GM23338 (cell line): ENCODE data around the gene NCS1. TPM values are rescaled to one million over a fixed set of nuclear protein-coding genes. Genes with fewer than 3 reads are reported as not detected.

Experiments used
- ATAC-seq: fragments of 200-7000 bp; cut with Tn5 transposase; 3 replicates; pipeline ENCODE4 v1.9.1; 2020
- DNase-seq: peaks from one replicate; pipeline ENCODE4 v3.0.0-alpha.2; 2015; ENCODE audit warnings: low spot score
- H2AFZ ChIP-seq: fragments of 200-600 bp; sonication (generic); 2 replicates; pipeline ENCODE4 v1.8.0; 2016; ENCODE audit warnings: antibody characterized with exemption, mild to moderate bottlenecking, moderate library complexity
- H3F3A ChIP-seq: fragments of 200-600 bp; sonication (generic); replicated peaks from 2 replicates; pipeline ENCODE4 v1.8.0; 2017; ENCODE audit warnings: antibody characterized with exemption, mixed run types, low read depth
- H3K27ac ChIP-seq: fragments of 200-600 bp; sonication (generic); 2 replicates; pipeline ENCODE4 v1.6.1; 2016; ENCODE audit warnings: low read depth
- H3K27me3 ChIP-seq: fragments of 200-600 bp; sonication (generic); 2 replicates; pipeline ENCODE4 v1.8.0; 2016; ENCODE audit warnings: mild to moderate bottlenecking, mixed run types, moderate library complexity; ENCODE audit not compliant: insufficient read depth
- H3K36me3 ChIP-seq: fragments of 200-600 bp; sonication (generic); 2 replicates; pipeline ENCODE4 v1.8.0; 2016; ENCODE audit warnings: mild to moderate bottlenecking; ENCODE audit not compliant: insufficient read depth
- H3K4me1 ChIP-seq: fragments of 200-600 bp; sonication (generic); 2 replicates; pipeline ENCODE4 v1.8.0; 2016; ENCODE audit warnings: mild to moderate bottlenecking, moderate library complexity; ENCODE audit not compliant: insufficient read depth
- H3K4me2 ChIP-seq: fragments of 200-600 bp; sonication (generic); 2 replicates; pipeline ENCODE4 v1.7.1; 2017; ENCODE audit warnings: mixed run types
- H3K4me3 ChIP-seq: fragments of 200-600 bp; sonication (generic); 2 replicates; pipeline ENCODE4 v1.6.1; 2016; ENCODE audit warnings: mixed run types
- H3K79me2 ChIP-seq: fragments of 200-600 bp; sonication (generic); replicated peaks from 2 replicates; pipeline ENCODE4 v1.8.0; 2017; ENCODE audit warnings: mild to moderate bottlenecking; ENCODE audit not compliant: insufficient read depth
- H3K9me2 ChIP-seq: fragments of 200-600 bp; sonication (generic); 2 replicates; pipeline ENCODE4 v1.8.0; 2017; ENCODE audit not compliant: insufficient read depth
- H4K20me1 ChIP-seq: fragments of 200-600 bp; sonication (generic); replicated peaks from 2 replicates; pipeline ENCODE4 v1.8.0; 2017; ENCODE audit warnings: mild to moderate bottlenecking; ENCODE audit not compliant: insufficient read depth
- H3K27ac Mint-ChIP-seq: 2 replicates; pipeline ENCODE4 v1.8.0; 2020; ENCODE audit warnings: inconsistent platforms, mild to moderate bottlenecking, moderate library complexity, mixed read lengths
- H3K27me3 Mint-ChIP-seq: 3 replicates; pipeline ENCODE4 v1.8.0; 2022; ENCODE audit warnings: low read depth, mild to moderate bottlenecking, moderate library complexity, mixed read lengths, inconsistent platforms; ENCODE audit not compliant: insufficient read depth, poor library complexity
- H3K36me3 Mint-ChIP-seq: 3 replicates; pipeline ENCODE4 v1.8.0; 2021; ENCODE audit warnings: low read depth, mild to moderate bottlenecking, inconsistent platforms, moderate library complexity, mixed read lengths
- H3K4me1 Mint-ChIP-seq: 3 replicates; pipeline ENCODE4 v1.8.0; 2020; ENCODE audit warnings: mild to moderate bottlenecking, inconsistent platforms, mixed read lengths
- H3K4me3 Mint-ChIP-seq: 3 replicates; pipeline ENCODE4 v1.8.0; 2021; ENCODE audit warnings: moderate library complexity, mild to moderate bottlenecking, inconsistent platforms, mixed read lengths
- H3K9me3 Mint-ChIP-seq: 3 replicates; pipeline ENCODE4 v1.8.0; 2020; ENCODE audit warnings: moderate library complexity, mild to moderate bottlenecking, inconsistent platforms, mixed read lengths
- EZH2 ChIP-seq: fragments of 200-600 bp; sonication (generic); IDR thresholded peaks from one replicate; pipeline ENCODE4 v1.8.0; 2017; ENCODE audit warnings: antibody characterized with exemption, mild to moderate bottlenecking, low read depth; ENCODE audit not compliant: unreplicated experiment
- EZH2phosphoT487 ChIP-seq: fragments of 200-600 bp; sonication (generic); IDR thresholded peaks from one replicate; pipeline ENCODE4 v1.8.1; 2018; ENCODE audit warnings: antibody characterized with exemption; ENCODE audit not compliant: unreplicated experiment
- JUNB ChIP-seq: IDR thresholded peaks from one replicate; pipeline ENCODE4 v1.6.1; 2016; ENCODE audit warnings: antibody characterized with exemption; ENCODE audit not compliant: unreplicated experiment
- NANOG ChIP-seq: IDR thresholded peaks from 2 replicates; pipeline ENCODE4 v1.6.1; 2016; ENCODE audit warnings: antibody characterized with exemption, borderline replicate concordance
- POLR2AphosphoS5 ChIP-seq: IDR thresholded peaks from 2 replicates; pipeline ENCODE4 v1.6.1; 2016; ENCODE audit warnings: antibody characterized with exemption, low read depth
- STAT1 ChIP-seq: IDR thresholded peaks from one replicate; pipeline ENCODE4 v1.6.1; 2016; ENCODE audit warnings: antibody characterized with exemption; ENCODE audit not compliant: unreplicated experiment
- ZNF114 ChIP-seq: fragments of 250-450 bp; sonication (Bioruptor Pico); IDR thresholded peaks from 2 replicates; pipeline ENCODE4 v1.5.0; 2020; ENCODE audit warnings: mild to moderate bottlenecking, moderate library complexity
- polyA plus RNA-seq: library from polyadenylated mRNA; unstranded; fragments of >200 nt; fragmentation: Nextera tagmentation; extraction: Ambion mirVana; gene quantifications from 2 replicates; pipeline ENCODE4 v1.2.1, GENCODE V29; 2016
- total RNA-seq: library from RNA; depleted of rRNA; stranded (reverse); fragments of >200 nt; shearing (Covaris generic); gene quantifications from 2 replicates; pipeline ENCODE4 v1.2.3, GENCODE V29; 2014
- TF ChIP-seq, protein P1 (sequence below): IDR thresholded peaks from 2 replicates; pipeline ENCODE4 v1.6.1; 2016; ENCODE audit warnings: antibody characterized with exemption
- TF ChIP-seq, protein P2 (sequence below): IDR thresholded peaks from one replicate; pipeline ENCODE4 v1.6.1; 2018; ENCODE audit warnings: antibody characterized with exemption; ENCODE audit not compliant: unreplicated experiment

NCS1 gene
- total and polyA plus RNA-seq, 2 experiments from 2014 or later = 8.2 to 34.3 TPM

DNA sequence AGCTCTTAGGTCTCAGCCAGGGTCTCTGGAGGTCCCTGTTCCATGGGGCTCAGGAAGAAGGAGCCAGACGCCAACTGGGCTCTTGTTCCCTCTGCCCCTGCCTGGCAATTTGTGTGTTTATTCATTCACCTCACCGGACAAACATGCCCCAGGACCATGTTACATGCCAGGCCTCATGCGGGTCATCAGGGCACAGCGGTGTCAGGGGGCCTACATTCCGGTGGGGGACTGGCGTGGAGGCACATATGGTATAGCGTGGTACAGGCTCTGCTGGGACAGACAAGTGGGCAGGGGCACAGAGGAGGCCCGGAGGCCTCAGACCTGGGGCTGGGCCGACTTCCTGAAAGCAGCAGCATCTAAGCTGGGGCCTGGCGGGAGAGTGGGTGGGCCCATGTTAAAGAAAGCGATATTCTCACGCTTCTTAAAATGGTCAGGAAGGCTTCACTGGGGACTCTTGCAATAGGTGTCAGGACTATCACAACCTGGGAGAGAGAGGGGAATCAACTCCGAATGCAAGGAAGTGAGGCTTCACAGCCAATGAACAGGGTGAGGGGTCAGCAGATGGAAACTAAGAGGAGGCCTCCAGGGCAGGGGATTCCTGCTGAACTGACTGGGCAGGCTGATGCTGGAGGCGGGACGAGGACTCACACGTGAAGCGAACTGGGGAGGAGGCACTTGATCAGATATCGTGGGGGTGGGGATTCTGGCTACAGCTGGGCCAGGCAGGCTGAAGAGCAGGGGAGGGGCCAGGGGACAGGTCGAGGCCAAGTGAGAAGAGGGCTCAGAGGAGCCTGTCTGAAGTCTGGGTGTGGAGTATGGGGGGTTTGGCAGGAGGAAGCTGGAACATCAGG, 41.9 kb downstream of the NCS1 start:
- Histone ChIP-seq H3K27ac (peak overlapping the region; percentile 80; the same call in 1 of the 2 replicates), H3K36me3 (no peaks in the 10 kb centered on the region; the same call in 1 of the 2 replicates), H3K4me2 (no peak overlapping the region), H2AFZ (no peak overlapping the region), H3F3A (no peaks in the 10 kb centered on the region), H3K27me3 (no peaks in the 10 kb centered on the region), H3K79me2 (no peaks in the 10 kb centered on the region), H3K4me1 (peaks cover 11% of the 10 kb centered on the region; the same call in 1 of the 2 replicates), H3K9me2 (no peaks in the 10 kb centered on the region), H3K4me3 (no peak overlapping the region), H4K20me1 (peaks cover 4% of the 10 kb centered on the region; the same call in 1 of the 2 replicates)
- DNase-seq = peak; percentile 76
- H3K9me3 Mint-ChIP-seq = no peaks in the 10 kb centered on the region
- H3K27ac Mint-ChIP-seq = peak overlapping the region; percentile 18
- peaks cover 22% of the 10 kb centered on the region for H3K27me3 Mint-ChIP-seq
- peaks cover 44% of the 10 kb centered on the region for H3K4me1 Mint-ChIP-seq
- TF ChIP-seq, protein P1, sequence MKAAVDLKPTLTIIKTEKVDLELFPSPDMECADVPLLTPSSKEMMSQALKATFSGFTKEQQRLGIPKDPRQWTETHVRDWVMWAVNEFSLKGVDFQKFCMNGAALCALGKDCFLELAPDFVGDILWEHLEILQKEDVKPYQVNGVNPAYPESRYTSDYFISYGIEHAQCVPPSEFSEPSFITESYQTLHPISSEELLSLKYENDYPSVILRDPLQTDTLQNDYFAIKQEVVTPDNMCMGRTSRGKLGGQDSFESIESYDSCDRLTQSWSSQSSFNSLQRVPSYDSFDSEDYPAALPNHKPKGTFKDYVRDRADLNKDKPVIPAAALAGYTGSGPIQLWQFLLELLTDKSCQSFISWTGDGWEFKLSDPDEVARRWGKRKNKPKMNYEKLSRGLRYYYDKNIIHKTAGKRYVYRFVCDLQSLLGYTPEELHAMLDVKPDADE = no peak
- TF ChIP-seq EZH2 (no peak), EZH2phosphoT487 (no peak), ZNF114 (CRISPR knock-in tag) (no peak), NANOG (no peak), JUNB (no peak), STAT1 (no peak), POLR2AphosphoS5 (no peak)
- TF ChIP-seq, protein P2, sequence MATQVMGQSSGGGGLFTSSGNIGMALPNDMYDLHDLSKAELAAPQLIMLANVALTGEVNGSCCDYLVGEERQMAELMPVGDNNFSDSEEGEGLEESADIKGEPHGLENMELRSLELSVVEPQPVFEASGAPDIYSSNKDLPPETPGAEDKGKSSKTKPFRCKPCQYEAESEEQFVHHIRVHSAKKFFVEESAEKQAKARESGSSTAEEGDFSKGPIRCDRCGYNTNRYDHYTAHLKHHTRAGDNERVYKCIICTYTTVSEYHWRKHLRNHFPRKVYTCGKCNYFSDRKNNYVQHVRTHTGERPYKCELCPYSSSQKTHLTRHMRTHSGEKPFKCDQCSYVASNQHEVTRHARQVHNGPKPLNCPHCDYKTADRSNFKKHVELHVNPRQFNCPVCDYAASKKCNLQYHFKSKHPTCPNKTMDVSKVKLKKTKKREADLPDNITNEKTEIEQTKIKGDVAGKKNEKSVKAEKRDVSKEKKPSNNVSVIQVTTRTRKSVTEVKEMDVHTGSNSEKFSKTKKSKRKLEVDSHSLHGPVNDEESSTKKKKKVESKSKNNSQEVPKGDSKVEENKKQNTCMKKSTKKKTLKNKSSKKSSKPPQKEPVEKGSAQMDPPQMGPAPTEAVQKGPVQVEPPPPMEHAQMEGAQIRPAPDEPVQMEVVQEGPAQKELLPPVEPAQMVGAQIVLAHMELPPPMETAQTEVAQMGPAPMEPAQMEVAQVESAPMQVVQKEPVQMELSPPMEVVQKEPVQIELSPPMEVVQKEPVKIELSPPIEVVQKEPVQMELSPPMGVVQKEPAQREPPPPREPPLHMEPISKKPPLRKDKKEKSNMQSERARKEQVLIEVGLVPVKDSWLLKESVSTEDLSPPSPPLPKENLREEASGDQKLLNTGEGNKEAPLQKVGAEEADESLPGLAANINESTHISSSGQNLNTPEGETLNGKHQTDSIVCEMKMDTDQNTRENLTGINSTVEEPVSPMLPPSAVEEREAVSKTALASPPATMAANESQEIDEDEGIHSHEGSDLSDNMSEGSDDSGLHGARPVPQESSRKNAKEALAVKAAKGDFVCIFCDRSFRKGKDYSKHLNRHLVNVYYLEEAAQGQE = no peak
- no peak overlapping the region for H3K4me3 Mint-ChIP-seq
- peak; percentile 79 for ATAC-seq
- peaks cover 4% of the 10 kb centered on the region; the same call in 2 of the 3 replicates for H3K36me3 Mint-ChIP-seq

DNA sequence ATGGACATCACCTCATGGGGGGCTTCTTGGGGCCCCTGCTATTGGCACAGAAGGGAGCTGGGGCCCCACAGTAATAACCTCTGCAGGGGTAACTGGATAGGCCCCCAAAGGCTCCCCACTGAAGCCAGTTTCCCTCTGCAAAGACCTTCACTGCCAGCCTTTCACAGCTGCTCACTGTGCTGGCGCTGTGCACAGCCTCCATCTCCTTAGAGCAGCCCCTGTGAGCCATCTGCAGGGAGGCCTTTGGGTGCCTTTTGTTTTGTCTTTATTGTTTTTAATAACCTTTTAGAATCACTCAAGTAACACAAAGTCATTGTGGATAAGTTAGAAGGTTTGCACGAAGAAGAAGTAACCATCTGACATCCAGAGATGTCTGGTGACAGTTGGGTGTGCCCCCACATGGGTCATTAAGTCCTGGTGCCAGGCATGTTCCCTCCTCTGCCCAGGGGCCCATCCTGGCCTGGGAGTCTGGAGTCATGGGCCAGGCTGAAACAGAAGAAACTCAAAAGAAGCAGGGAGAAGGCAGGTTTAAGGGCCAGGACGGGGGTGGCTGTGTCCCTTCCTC, 42.7 kb downstream of the NCS1 start:
- Mint-ChIP-seq H3K27ac (peak overlapping the region; percentile 48; the same call in 1 of the 2 replicates), H3K27me3 (peaks cover 17% of the 10 kb centered on the region), H3K9me3 (no peaks in the 10 kb centered on the region), H3K36me3 (peaks cover 4% of the 10 kb centered on the region; the same call in 2 of the 3 replicates), H3K4me1 (peaks cover 37% of the 10 kb centered on the region), H3K4me3 (no peak overlapping the region)
- Histone ChIP-seq H2AFZ (no peak overlapping the region), H3K4me2 (no peak overlapping the region), H4K20me1 (peaks cover 4% of the 10 kb centered on the region; the same call in 1 of the 2 replicates), H3K4me3 (no peak overlapping the region), H3K79me2 (no peaks in the 10 kb centered on the region), H3K36me3 (no peaks in the 10 kb centered on the region; the same call in 1 of the 2 replicates), H3F3A (no peaks in the 10 kb centered on the region), H3K4me1 (peaks cover 7% of the 10 kb centered on the region; the same call in 1 of the 2 replicates), H3K9me2 (no peaks in the 10 kb centered on the region), H3K27me3 (no peaks in the 10 kb centered on the region), H3K27ac (no peak overlapping the region)
- no peak for DNase-seq
- no peak for ATAC-seq
- no peak for TF ChIP-seq EZH2
- no peak for TF ChIP-seq NANOG
